Adipocyte (in vitro differentiated cells): ENCODE measurements around the gene FGGY.
A peak's percentile ranks its signal among the peaks of the same experiment; 100 is the strongest.

Source experiments
- DNase-seq: peaks from one replicate; pipeline ENCODE4 v3.0.0-alpha.2; 2015; ENCODE audit warnings: low read depth
- H3K27me3 ChIP-seq: replicated peaks from 2 replicates; pipeline ENCODE4 v1.7.0; 2013; ENCODE audit warnings: mild to moderate bottlenecking, low read length, moderate library complexity; ENCODE audit not compliant: control insufficient read depth, insufficient read depth
- H3K36me3 ChIP-seq: 2 replicates; pipeline ENCODE4 v1.7.0; 2013; ENCODE audit warnings: low read length, mild to moderate bottlenecking, moderate library complexity; ENCODE audit not compliant: control insufficient read depth, insufficient read depth, severe bottlenecking
- H3K4me1 ChIP-seq: 2 replicates; pipeline ENCODE4 v1.7.0; 2013; ENCODE audit warnings: mild to moderate bottlenecking, low read length, moderate library complexity; ENCODE audit not compliant: control insufficient read depth, insufficient read depth
- H3K4me3 ChIP-seq: 2 replicates; pipeline ENCODE4 v1.7.0; 2013; ENCODE audit warnings: mild to moderate bottlenecking, low read length, moderate library complexity
- H3K9ac ChIP-seq: 2 replicates; pipeline ENCODE4 v1.7.0; 2013; ENCODE audit warnings: mild to moderate bottlenecking, low read length, moderate library complexity
- H3K9me3 ChIP-seq: 2 replicates; pipeline ENCODE4 v1.7.0; 2013; ENCODE audit warnings: mild to moderate bottlenecking, low read length, moderate library complexity; ENCODE audit not compliant: control insufficient read depth

FGGY gene

GRCh38 chr1:59736744-59737143, 439.9 kb downstream of the FGGY start:
- Histone ChIP-seq H3K36me3 (no peaks in the 10 kb centered on the region), H3K27me3 (no peaks in the 10 kb centered on the region), H3K9ac (no peak overlapping the region), H3K9me3 (peaks cover 3% of the 10 kb centered on the region), H3K4me3 (no peak overlapping the region), H3K4me1 (peaks cover 39% of the 10 kb centered on the region)
- DNase-seq = no peak

- H3K9me3 ChIP-seq = peaks cover 3% of the 10 kb centered on the region
- H3K36me3 ChIP-seq = no peaks in the 10 kb centered on the region
- no peak overlapping the region for H3K9ac ChIP-seq
- H3K4me3 ChIP-seq = no peak overlapping the region
- no peak for DNase-seq
- peaks cover 30% of the 10 kb centered on the region for H3K4me1 ChIP-seq
- H3K27me3 ChIP-seq = no peaks in the 10 kb centered on the region
Observed at GRCh38 chr1:59737638-59738037, 440.7 kb downstream of the FGGY start.

GRCh38 chr1:59738152-59738551, 441.3 kb downstream of the FGGY start:
- peaks cover 30% of the 10 kb centered on the region for H3K4me1 ChIP-seq
- no peaks in the 10 kb centered on the region for H3K36me3 ChIP-seq
- H3K9me3 ChIP-seq = peaks cover 3% of the 10 kb centered on the region
- no peaks in the 10 kb centered on the region for H3K27me3 ChIP-seq
- H3K9ac ChIP-seq = no peak overlapping the region
- H3K4me3 ChIP-seq = no peak overlapping the region
- peak; percentile 74 for DNase-seq

DNA sequence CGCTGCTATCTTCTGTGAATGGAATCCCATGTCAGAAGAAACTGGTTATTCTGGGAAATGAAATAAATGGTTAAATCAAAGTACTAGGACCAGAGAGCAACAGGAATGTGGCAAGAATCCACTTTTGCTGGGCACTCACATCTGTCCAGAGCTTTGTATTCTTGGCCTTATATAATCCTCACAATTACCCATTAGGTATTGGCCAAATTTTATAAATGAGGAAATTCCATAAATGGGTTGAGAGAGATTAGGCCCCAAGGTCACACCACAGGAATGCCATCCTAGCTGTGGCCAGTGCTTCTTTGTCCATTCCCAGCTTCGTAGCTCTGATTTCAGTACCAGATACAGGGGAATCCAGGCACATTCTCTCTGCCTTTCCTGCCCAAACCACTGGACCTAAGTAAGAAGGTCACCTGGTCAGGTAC, 441.7 kb downstream of the FGGY start:
- peak; percentile 70 for DNase-seq
- peaks cover 30% of the 10 kb centered on the region for H3K4me1 ChIP-seq
- peak overlapping the region; percentile 21 for H3K9ac ChIP-seq
- H3K27me3 ChIP-seq = no peaks in the 10 kb centered on the region
- no peak overlapping the region for H3K4me3 ChIP-seq
- no peaks in the 10 kb centered on the region for H3K36me3 ChIP-seq
- H3K9me3 ChIP-seq = peaks cover 3% of the 10 kb centered on the region

DNA sequence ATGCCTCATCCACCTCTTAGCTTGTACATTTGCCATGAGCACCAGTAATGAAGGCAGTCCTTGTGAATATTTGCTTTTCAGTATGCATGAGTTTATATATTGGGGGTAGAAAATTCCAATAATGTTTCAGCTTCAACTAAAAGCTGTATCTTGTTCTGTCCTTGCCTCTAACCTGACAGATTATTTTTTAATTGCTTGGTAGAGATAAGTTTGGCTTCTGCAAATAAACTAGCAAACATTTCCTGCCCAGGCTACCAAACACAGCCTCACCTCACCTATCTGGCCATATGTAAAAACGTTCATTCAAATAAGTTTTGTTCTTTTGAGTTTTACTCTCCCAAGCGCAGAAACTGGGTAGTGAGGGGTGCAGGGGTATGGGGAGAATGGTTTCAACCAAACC, 442.2 kb downstream of the FGGY start:
- no peaks in the 10 kb centered on the region for H3K36me3 ChIP-seq
- no peak for DNase-seq
- peak overlapping the region; percentile 21 for H3K9ac ChIP-seq
- no peak overlapping the region for H3K4me3 ChIP-seq
- H3K27me3 ChIP-seq = no peaks in the 10 kb centered on the region
- peaks cover 29% of the 10 kb centered on the region for H3K4me1 ChIP-seq
- H3K9me3 ChIP-seq = peaks cover 3% of the 10 kb centered on the region

GRCh38 chr1:59742526-59742925, 445.6 kb downstream of the FGGY start:
- no peak for DNase-seq
- no peaks in the 10 kb centered on the region for H3K27me3 ChIP-seq
- H3K9ac ChIP-seq = no peak overlapping the region
- no peaks in the 10 kb centered on the region for H3K9me3 ChIP-seq
- H3K4me3 ChIP-seq = no peak overlapping the region
- H3K36me3 ChIP-seq = no peaks in the 10 kb centered on the region
- H3K4me1 ChIP-seq = peaks cover 29% of the 10 kb centered on the region

GRCh38 chr1:59743324-59744091, 446.6 kb downstream of the FGGY start:
- no peak for DNase-seq
- H3K36me3 ChIP-seq = no peaks in the 10 kb centered on the region
- H3K9me3 ChIP-seq = no peaks in the 10 kb centered on the region
- H3K4me1 ChIP-seq = peaks cover 21% of the 10 kb centered on the region
- H3K4me3 ChIP-seq = no peak overlapping the region
- no peaks in the 10 kb centered on the region for H3K27me3 ChIP-seq
- peak overlapping the region; percentile 22 for H3K9ac ChIP-seq

DNA sequence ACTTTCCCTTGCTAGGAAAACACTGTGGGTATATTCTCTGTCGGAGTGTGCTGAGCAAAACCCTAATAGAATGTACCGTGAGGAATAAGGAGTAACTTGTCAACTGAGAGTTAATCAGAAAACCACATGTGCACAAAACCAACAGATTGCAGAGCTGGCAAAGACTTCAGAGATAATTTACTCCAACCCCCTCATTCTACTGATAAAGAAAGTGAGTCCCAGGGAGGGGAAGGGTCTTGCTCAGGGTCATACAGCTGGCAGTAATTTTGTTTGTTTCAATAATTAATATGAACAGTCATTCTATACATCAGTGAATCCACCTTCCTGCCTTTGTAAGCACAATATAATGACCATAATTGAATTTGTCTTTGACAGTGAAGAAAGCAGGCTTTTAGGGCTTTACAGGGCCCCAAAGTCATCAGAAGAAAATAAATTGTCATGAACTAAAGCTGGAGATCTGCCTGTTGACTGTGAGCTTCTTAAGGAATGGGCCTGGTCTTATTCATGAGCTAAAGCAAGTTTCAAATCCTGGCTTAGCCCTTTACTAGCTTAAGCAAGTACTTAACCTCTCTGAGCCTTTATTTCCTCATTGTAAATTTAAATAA, 450.6 kb downstream of the FGGY start:
- Histone ChIP-seq H3K36me3 (no peaks in the 10 kb centered on the region), H3K4me1 (peaks cover 39% of the 10 kb centered on the region), H3K4me3 (no peak overlapping the region), H3K27me3 (no peaks in the 10 kb centered on the region), H3K9ac (no peak overlapping the region), H3K9me3 (no peaks in the 10 kb centered on the region)
- DNase-seq = no peak

GRCh38 chr1:59748123-59748522, 451.2 kb downstream of the FGGY start:
- no peak for DNase-seq
- Histone ChIP-seq H3K36me3 (no peaks in the 10 kb centered on the region), H3K9me3 (no peaks in the 10 kb centered on the region), H3K4me1 (peaks cover 38% of the 10 kb centered on the region), H3K27me3 (no peaks in the 10 kb centered on the region), H3K4me3 (no peak overlapping the region), H3K9ac (no peak overlapping the region)

- no peaks in the 10 kb centered on the region for H3K27me3 ChIP-seq
- H3K9ac ChIP-seq = peak overlapping the region; percentile 52
- H3K4me3 ChIP-seq = peak overlapping the region; percentile 28
- DNase-seq = peak; percentile 80
- no peaks in the 10 kb centered on the region for H3K9me3 ChIP-seq
- peaks cover 30% of the 10 kb centered on the region for H3K4me1 ChIP-seq
- H3K36me3 ChIP-seq = no peaks in the 10 kb centered on the region
Observed at GRCh38 chr1:59750328-59751003, 453.6 kb downstream of the FGGY start.

GRCh38 chr1:59751004-59751395, 454.1 kb downstream of the FGGY start:
- peak overlapping the region; percentile 27 for H3K4me3 ChIP-seq
- DNase-seq = no peak
- peak overlapping the region; percentile 44 for H3K9ac ChIP-seq
- no peaks in the 10 kb centered on the region for H3K36me3 ChIP-seq
- no peaks in the 10 kb centered on the region for H3K27me3 ChIP-seq
- peaks cover 30% of the 10 kb centered on the region for H3K4me1 ChIP-seq
- no peaks in the 10 kb centered on the region for H3K9me3 ChIP-seq
